ENCODE measurements around the gene TBL1XR1.

TBL1XR1 gene

DNA sequence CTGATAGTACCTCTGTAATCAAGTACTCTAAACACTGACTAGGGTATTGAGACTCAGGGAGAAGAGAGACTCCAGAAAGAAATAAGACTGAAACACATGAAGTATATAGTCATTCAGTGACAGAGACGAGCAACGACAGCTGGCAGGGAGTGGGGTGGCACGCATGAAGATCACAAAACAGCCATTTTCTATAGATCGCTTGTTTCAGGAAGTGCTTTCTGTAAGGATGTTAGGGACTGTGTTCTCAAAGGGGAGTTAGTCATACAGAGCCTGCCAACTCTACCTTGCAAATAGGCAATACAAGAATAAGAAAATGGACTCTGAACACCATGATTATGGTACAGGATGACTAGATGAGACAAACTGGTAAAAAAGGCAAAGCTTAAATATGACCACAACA is 139.5 kb downstream of the TBL1XR1 start:
- intact Hi-C loops (cut with DNase I; ENCODE audit: low total_unique reads) = loop anchor here (10.0 kb wide), 1 partner anchor 1327 kb away; no protein-coding TSS in a partner anchor
- no peaks in the 10 kb centered on the region for H3K36me3 ChIP-seq
- H3K27me3 ChIP-seq = no peaks in the 10 kb centered on the region
- TF ChIP-seq, protein P1, sequence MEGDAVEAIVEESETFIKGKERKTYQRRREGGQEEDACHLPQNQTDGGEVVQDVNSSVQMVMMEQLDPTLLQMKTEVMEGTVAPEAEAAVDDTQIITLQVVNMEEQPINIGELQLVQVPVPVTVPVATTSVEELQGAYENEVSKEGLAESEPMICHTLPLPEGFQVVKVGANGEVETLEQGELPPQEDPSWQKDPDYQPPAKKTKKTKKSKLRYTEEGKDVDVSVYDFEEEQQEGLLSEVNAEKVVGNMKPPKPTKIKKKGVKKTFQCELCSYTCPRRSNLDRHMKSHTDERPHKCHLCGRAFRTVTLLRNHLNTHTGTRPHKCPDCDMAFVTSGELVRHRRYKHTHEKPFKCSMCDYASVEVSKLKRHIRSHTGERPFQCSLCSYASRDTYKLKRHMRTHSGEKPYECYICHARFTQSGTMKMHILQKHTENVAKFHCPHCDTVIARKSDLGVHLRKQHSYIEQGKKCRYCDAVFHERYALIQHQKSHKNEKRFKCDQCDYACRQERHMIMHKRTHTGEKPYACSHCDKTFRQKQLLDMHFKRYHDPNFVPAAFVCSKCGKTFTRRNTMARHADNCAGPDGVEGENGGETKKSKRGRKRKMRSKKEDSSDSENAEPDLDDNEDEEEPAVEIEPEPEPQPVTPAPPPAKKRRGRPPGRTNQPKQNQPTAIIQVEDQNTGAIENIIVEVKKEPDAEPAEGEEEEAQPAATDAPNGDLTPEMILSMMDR (IDR thresholded peaks at IDR 0.05) = no peak
- no peaks in the 10 kb centered on the region for H3K9me3 ChIP-seq
- H3K4me3 ChIP-seq = no peak overlapping the region
- H3K27ac ChIP-seq = no peak overlapping the region
- H3K4me1 ChIP-seq = peaks cover 0 to 43% (median 13%) of the 10 kb centered on the region in 4 donors
- DNase-seq = no peak

DNA sequence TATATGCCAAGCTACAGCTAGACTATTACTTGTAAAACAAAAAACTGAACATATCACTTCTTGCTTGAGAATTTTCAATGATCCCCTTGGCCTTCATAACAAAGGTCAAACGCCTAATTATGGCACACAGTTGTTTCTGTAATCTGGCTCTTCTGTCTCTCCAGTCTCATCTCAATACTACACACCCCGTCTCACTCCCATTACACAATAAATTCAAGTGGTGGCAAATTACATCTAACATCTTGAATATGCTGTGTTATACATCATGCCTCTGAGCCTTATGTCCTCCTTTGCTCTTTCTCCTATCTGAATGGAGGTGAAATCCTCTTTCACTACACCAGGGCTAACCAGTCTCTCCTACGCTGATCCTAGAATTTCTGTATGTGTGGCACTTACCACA is 140.4 kb downstream of the TBL1XR1 start:
- no peaks in the 10 kb centered on the region for H3K36me3 ChIP-seq
- H3K4me3 ChIP-seq = no peak overlapping the region
- no peak for DNase-seq
- no peaks in the 10 kb centered on the region for H3K9me3 ChIP-seq
- no peaks in the 10 kb centered on the region for H3K27me3 ChIP-seq
- TF ChIP-seq, protein P1 (IDR thresholded peaks at IDR 0.05) = no peak
- H3K4me1 ChIP-seq = peaks cover 0 to 35% (median 9%) of the 10 kb centered on the region in 4 donors
- intact Hi-C loops (cut with DNase I; ENCODE audit: low total_unique reads) = loop anchor here (10.0 kb wide), 1 partner anchor 1328 kb away; no protein-coding TSS in a partner anchor
- no peak overlapping the region for H3K27ac ChIP-seq

DNA sequence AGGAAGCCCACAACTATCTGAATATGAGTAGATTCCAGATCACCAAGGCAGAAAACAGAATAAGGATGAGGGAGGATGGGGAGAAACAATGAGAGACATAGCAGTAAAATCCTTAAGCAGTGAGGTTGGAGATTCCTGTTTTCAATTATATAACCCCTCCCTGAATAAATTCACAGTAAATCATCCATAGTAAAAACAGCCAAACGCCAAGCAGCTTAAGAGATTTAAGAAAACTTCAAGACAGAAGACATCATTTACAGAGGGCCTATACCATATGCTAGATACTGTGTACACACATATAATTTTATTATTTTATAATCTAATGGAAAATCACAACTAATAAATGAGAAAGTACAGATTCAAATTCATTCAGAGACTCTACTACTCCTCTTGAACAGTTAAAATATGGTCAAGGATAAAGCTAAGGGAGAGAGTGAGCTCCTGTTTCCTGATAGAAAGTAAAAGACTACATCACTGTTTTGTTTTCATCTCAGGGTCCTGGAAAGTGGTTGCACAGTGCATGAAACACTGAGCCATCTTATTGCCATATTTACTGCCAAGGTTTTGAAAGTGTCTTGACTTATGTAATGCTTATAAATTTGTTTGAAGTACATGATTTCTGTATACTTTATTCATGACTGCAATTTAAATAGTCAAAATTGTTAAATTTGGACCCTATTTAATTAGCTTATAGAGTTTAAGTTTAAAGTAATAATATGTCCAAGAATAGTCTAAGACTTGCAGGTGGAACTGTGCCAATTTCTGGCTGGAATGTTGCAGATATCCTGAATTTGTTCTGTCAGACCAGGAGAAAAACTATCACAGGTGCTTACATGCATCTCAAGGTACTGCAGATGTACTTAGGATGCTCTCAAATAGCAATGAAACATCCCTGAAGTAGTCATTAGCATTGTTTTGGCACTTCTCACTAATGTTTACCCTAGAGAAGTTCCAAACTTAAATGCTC is 141.4 kb downstream of the TBL1XR1 start:
- DNase-seq = no peak
- Histone ChIP-seq H3K9me3 (no peaks in the 10 kb centered on the region), H3K4me3 (no peak overlapping the region), H3K27me3 (no peaks in the 10 kb centered on the region), H3K36me3 (no peaks in the 10 kb centered on the region), H3K4me1 (peaks cover 0 to 37% (median 11%) of the 10 kb centered on the region in 4 donors), H3K27ac (no peak overlapping the region)
- intact Hi-C loops (cut with DNase I; ENCODE audit: low total_unique reads) = loop anchor here (10.0 kb wide), 1 partner anchor 1329 kb away; no protein-coding TSS in a partner anchor
- TF ChIP-seq, protein P1 (IDR thresholded peaks at IDR 0.05) = no peak

DNA sequence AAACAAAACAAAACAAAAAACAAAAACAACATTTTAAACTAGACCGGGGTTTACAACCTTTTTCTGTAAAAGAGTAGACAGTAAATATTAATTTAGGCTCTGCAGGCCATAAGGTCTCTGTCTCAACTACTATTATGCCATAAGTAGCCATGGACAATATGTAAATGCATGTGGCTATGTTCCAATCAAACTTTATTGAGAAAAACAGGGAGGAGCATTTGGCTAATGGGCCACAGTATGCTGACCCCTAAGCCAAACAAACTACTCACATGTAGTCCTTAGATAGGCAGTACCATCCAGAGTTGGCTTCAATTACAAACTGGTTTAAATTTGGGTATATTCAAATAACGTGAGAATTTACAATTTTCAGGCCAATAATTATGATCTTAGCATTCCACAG is 144.2 kb downstream of the TBL1XR1 start:
- intact Hi-C loops (cut with DNase I; ENCODE audit: low total_unique reads) = loop anchor here (2.0 to 10.0 kb wide), 2 partner anchors 138 to 1332 kb away; no protein-coding TSS in a partner anchor

DNA sequence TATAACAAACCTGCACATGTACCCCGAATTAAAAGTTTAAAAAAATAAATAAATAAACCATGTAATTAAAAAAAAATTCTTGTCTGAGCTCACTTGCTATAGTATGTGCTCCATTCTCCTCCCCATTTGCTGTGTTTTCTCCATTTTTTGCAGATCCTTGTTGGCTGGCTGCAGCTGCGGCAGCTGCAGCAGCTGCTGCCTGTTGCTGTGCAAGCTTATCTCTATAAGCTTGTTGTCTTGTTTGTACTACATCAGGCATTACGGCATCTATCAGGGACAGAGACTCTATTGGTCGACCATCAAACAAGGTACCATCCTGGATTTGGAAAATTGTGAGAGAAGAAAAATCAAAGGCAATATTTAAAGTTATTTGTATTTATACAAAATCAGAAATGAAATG is 145.9 kb downstream of the TBL1XR1 start:
- Histone ChIP-seq H3K4me1 (peaks cover 0 to 49% (median 14%) of the 10 kb centered on the region in 4 donors), H3K9me3 (no peaks in the 10 kb centered on the region), H3K27ac (no peak overlapping the region), H3K27me3 (no peaks in the 10 kb centered on the region), H3K36me3 (peaks cover 0 to 33% (median 12%) of the 10 kb centered on the region in 3 donors), H3K4me3 (no peak overlapping the region)
- TF ChIP-seq, protein P1 (IDR thresholded peaks at IDR 0.05) = no peak
- intact Hi-C loops (cut with DNase I; ENCODE audit: low total_unique reads) = loop anchor here (10.0 kb wide), 1 partner anchor 1333 kb away; no protein-coding TSS in a partner anchor
- no peak for DNase-seq

More for the DNA sequence above, 144.2 kb downstream of the TBL1XR1 start:
- Histone ChIP-seq H3K27ac (no peak overlapping the region), H3K27me3 (no peaks in the 10 kb centered on the region), H3K36me3 (peaks cover 0 to 16% (median 4%) of the 10 kb centered on the region in 3 donors), H3K4me1 (peaks cover 0 to 51% (median 18%) of the 10 kb centered on the region in 4 donors), H3K9me3 (no peaks in the 10 kb centered on the region), H3K4me3 (no peak overlapping the region)
- DNase-seq = no peak
- TF ChIP-seq, protein P1 (IDR thresholded peaks at IDR 0.05) = no peak

All from tibial artery (tissue), 4 donors.